Testis (tissue), 2 donors: ENCODE measurements around the gene ABCB11.

Source experiments
- CTCF ChIP-seq, 3 experiments: fragments of 450-650 bp in 2 of 3; fragments of 200-600 bp in 1 of 3; sonication (generic) in 1 of 3; IDR thresholded peaks; one replicate each; pipeline ENCODE4 v1.5.1; 2016 to 2019; ENCODE audit warnings: antibody characterized with exemption in 3 of 3, mild to moderate bottlenecking in 2 of 3, moderate library complexity in 1 of 3
- POLR2A ChIP-seq: fragments of 450-650 bp; IDR thresholded peaks from one replicate; pipeline ENCODE4 v1.6.1; 2017; ENCODE audit warnings: antibody characterized with exemption, mild to moderate bottlenecking, moderate library complexity

GRCh38 chr2:169013628-169014026 lies 17.5 kb downstream of the ABCB11 start:
- no peak for TF ChIP-seq POLR2A
- no peak for TF ChIP-seq CTCF (IDR thresholded peaks at IDR 0.05)
